Effector memory CD4-positive, alpha-beta T cell (primary cell): ENCODE data around the gene AHI1.

Experiments used
- DNase-seq, 3 donors: peaks; one replicate each; pipeline ENCODE4 v3.0.0-alpha.2; 2020
- H3K27ac ChIP-seq: 2 replicates; pipeline ENCODE4 v1.7.0; 2013; ENCODE audit warnings: mild to moderate bottlenecking, low read length, moderate library complexity; ENCODE audit not compliant: insufficient read depth, poor library complexity, severe bottlenecking
- H3K27me3 ChIP-seq: replicated peaks from 2 replicates; pipeline ENCODE4 v1.7.0; 2013; ENCODE audit warnings: mild to moderate bottlenecking, low read length; ENCODE audit not compliant: insufficient read depth, control insufficient read depth, poor library complexity, severe bottlenecking
- H3K36me3 ChIP-seq: 2 replicates; pipeline ENCODE4 v1.7.0; 2013; ENCODE audit warnings: mild to moderate bottlenecking, low read length, moderate library complexity; ENCODE audit not compliant: control insufficient read depth, insufficient read depth
- H3K4me1 ChIP-seq: 2 replicates; pipeline ENCODE4 v1.7.0; 2013; ENCODE audit warnings: low read length, mild to moderate bottlenecking; ENCODE audit not compliant: control insufficient read depth, insufficient read depth, poor library complexity, severe bottlenecking
- H3K4me3 ChIP-seq: 2 replicates; pipeline ENCODE4 v1.7.0; 2013; ENCODE audit warnings: low read length, low read depth, mild to moderate bottlenecking; ENCODE audit not compliant: insufficient read depth, poor library complexity, severe bottlenecking
- H3K9me3 ChIP-seq: 2 replicates; pipeline ENCODE4 v1.7.0; 2013; ENCODE audit warnings: mild to moderate bottlenecking, low read length, moderate library complexity; ENCODE audit not compliant: control insufficient read depth

Gene AHI1

DNA sequence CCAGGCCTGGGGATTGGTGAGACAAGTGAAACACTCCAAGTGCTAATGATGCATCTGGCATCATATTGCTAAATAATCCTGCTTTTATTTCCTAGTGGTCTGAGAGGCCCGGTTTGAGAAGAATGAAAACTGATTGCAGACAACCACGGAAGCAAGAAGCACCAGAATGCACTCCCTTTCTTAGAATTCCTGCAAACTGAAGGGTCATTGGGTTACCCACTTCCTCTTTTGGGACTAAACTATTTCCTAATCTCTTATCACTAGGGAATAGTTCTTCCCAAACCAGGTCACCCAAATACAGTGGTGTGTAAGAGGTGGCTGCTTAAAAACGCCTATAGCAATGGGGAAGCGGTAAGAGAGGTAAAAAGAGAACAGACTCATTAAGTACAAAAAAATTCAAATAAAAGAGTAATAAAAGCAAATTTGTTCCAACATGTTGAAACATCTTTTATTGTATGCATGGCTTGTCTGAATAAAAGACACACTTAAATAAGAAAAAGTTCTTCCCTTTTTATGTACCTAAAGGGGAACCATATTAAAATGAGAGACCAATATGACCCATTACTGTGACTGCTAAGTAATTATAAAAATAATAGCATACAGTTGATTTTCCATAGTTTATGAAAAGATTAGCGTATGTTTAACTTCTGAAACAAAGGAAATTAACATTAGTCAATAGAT, 190.7 kb downstream of the AHI1 start:
- DNase-seq, result no peak
- H3K9me3 ChIP-seq, result no peaks in the 10 kb centered on the region
- no peaks in the 10 kb centered on the region for H3K27me3 ChIP-seq
- H3K4me1 ChIP-seq, result no peaks in the 10 kb centered on the region
- no peaks in the 10 kb centered on the region for H3K36me3 ChIP-seq
- H3K4me3 ChIP-seq, result no peak overlapping the region
- H3K27ac ChIP-seq, result no peak overlapping the region

DNA sequence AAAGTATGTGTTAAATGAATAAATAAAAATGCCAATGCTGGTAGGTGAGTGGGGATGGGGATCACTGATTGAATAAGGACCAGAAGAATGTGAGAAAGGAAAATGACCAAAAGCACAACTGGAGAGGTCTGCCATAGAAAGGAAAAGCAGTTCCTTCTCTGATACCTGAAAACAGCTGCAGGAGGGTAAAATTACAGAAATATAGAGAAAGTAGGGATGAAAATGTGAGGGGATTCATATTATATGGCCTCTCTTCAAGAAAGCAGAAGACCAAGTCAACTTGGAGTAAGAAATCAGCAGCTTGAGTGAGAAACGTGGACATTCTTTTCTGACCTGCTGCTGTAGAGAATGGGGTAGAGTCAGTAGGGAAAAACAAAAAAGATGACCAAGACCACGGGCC, 191.4 kb downstream of the AHI1 start:
- Histone ChIP-seq H3K4me1 (no peaks in the 10 kb centered on the region), H3K9me3 (no peaks in the 10 kb centered on the region), H3K4me3 (no peak overlapping the region), H3K27me3 (no peaks in the 10 kb centered on the region), H3K27ac (no peak overlapping the region), H3K36me3 (no peaks in the 10 kb centered on the region)
- no peak for DNase-seq

DNA sequence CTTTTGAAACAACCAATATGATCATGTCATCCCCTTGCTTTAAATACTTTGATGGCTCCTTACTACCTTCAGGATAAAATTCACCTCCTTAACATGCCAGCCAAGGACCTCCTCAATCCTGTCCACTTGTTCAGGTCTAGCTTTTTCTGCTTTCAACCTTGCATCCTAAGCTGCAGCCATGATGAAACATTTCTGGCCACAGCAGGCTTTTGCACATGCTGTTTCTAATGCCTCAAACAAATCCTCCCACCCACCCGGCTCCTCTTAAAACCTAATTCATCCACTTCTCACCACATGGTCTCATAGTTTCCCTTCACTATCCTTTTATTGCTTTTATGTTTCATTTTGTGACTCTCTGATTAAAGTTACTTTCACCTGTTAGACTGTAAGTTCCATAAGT, 191.9 kb downstream of the AHI1 start:
- H3K27me3 ChIP-seq, result no peaks in the 10 kb centered on the region
- H3K36me3 ChIP-seq, result no peaks in the 10 kb centered on the region
- no peaks in the 10 kb centered on the region for H3K4me1 ChIP-seq
- no peak overlapping the region for H3K27ac ChIP-seq
- H3K9me3 ChIP-seq, result no peaks in the 10 kb centered on the region
- no peak overlapping the region for H3K4me3 ChIP-seq
- no peak for DNase-seq

DNA sequence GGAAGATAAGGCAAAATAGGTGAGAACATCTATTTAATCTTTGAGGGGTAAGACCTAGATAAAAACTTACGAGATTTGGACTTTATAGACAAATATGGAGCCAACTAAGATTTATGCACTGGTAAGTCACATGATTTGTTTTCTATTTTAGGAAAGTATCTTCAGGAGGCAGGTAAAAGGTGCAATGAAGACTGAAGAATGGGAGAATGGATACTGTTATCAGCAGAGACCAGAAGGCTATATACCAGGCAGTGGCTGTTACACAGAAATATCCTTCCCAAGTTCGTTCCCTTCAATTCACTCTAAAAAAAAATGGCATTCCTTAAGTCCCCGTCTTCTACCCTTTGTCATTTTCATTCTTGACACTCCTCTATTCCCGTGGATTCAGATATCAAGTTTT, 192.7 kb downstream of the AHI1 start:
- H3K36me3 ChIP-seq, result no peaks in the 10 kb centered on the region
- DNase-seq, result no peak
- H3K4me1 ChIP-seq, result no peaks in the 10 kb centered on the region
- no peaks in the 10 kb centered on the region for H3K9me3 ChIP-seq
- H3K27me3 ChIP-seq, result no peaks in the 10 kb centered on the region
- no peak overlapping the region for H3K27ac ChIP-seq
- no peak overlapping the region for H3K4me3 ChIP-seq

DNA sequence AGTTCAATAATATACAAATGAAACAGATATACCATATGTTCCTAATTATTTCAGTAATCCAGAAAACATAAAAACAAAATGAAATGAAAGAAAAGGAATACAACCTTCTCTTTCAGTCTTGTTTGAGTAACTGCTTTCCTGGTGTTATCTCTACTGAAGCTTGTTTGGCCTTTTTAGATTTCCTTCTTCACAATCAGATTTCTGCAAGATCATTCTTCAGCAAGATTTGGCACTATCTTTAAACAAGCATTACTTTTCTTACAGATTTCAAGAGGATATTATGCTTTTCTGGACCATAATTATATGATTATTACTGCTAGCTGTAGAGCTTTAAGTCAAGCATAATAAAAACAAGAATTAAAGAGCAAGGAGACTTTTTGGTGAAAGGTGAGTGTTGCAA, 196.2 kb downstream of the AHI1 start:
- DNase-seq, result no peak
- no peaks in the 10 kb centered on the region for H3K4me1 ChIP-seq
- H3K27ac ChIP-seq, result no peak overlapping the region
- no peak overlapping the region for H3K4me3 ChIP-seq
- no peaks in the 10 kb centered on the region for H3K36me3 ChIP-seq
- H3K9me3 ChIP-seq, result no peaks in the 10 kb centered on the region
- no peaks in the 10 kb centered on the region for H3K27me3 ChIP-seq

DNA sequence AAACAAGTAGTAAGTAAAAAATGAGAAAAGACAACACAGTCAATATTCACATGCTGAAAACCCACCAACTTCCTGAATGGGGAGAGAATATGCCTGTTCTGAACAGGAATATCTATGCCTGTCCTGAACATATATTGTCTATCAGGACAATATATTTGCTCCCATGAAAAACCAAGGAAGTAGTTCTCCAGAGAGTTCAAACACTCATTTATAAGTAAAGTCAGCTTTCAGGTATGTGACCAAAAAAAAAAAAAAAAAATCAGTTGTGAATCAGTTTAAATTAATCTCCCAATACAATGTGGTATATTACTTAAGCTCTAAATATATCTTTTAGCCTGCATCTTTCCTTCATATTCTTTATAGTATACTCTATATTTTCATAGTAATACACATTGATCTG, 197.0 kb downstream of the AHI1 start:
- Histone ChIP-seq H3K27me3 (no peaks in the 10 kb centered on the region), H3K4me3 (no peak overlapping the region), H3K27ac (no peak overlapping the region), H3K36me3 (no peaks in the 10 kb centered on the region), H3K4me1 (no peaks in the 10 kb centered on the region), H3K9me3 (no peaks in the 10 kb centered on the region)
- no peak for DNase-seq

DNA sequence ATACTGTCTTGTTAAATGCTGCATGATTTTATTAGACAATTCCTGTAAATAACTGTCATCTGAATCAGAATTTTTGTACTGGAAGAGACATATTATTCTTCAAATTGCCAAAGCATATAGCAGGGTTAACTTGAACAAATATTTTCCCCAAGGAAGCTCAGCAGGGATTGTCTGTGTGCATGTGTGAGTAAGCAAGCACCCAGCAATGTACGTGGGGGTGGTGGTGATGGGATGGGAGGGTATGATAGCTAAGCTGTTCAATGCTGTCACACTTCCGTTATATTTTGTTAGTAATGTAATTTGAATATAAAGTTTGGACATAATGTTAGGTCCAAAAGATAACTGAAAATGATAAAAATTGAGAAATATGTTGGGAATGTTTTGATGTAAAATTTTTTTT, 198.3 kb downstream of the AHI1 start:
- no peak overlapping the region for H3K4me3 ChIP-seq
- no peaks in the 10 kb centered on the region for H3K9me3 ChIP-seq
- no peak for DNase-seq
- H3K27me3 ChIP-seq, result no peaks in the 10 kb centered on the region
- no peaks in the 10 kb centered on the region for H3K4me1 ChIP-seq
- no peak overlapping the region for H3K27ac ChIP-seq
- no peaks in the 10 kb centered on the region for H3K36me3 ChIP-seq

DNA sequence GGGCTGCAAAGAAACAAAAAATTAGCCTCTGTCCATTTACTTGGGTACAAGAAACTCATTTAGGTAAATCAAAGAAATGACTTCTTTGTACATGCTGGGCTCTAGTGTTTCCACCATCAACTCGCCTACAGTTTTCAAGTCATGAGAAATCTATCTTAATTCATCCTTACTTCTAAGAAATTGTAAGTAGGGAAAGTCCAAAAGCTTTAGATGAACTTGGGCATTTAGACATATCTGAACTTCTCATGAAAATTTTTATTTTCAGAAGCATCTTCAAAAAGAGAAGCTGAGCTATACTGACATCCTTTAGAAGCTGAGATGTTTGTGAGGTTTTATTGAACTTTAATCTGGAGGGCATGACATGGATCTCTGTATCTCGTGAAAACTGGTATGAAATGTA, 199.1 kb downstream of the AHI1 start:
- Histone ChIP-seq H3K27ac (no peak overlapping the region), H3K36me3 (no peaks in the 10 kb centered on the region), H3K4me1 (no peaks in the 10 kb centered on the region), H3K27me3 (no peaks in the 10 kb centered on the region), H3K9me3 (no peaks in the 10 kb centered on the region), H3K4me3 (no peak overlapping the region)
- no peak for DNase-seq

DNA sequence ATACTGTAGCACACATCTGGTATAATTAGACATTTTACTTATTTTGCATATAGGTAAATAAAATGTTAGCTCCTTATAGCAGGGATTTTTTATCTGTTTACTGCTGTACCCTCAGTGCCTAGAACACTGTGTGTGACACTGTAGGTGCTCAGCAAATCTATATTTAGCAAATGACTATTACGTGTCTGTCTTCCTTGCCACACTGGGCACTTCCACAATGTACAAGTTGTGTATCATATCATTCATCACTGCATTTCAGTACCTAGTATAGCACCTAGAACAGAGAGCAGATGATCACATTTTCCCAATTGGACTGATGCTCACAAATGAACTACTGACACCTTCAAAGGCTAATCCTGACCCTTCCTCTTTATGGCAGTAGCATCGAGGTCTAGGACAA, 200.8 kb downstream of the AHI1 start:
- Histone ChIP-seq H3K4me3 (no peak overlapping the region), H3K27ac (no peak overlapping the region), H3K9me3 (no peaks in the 10 kb centered on the region), H3K27me3 (no peaks in the 10 kb centered on the region), H3K36me3 (no peaks in the 10 kb centered on the region), H3K4me1 (no peaks in the 10 kb centered on the region)
- DNase-seq, result no peak

DNA sequence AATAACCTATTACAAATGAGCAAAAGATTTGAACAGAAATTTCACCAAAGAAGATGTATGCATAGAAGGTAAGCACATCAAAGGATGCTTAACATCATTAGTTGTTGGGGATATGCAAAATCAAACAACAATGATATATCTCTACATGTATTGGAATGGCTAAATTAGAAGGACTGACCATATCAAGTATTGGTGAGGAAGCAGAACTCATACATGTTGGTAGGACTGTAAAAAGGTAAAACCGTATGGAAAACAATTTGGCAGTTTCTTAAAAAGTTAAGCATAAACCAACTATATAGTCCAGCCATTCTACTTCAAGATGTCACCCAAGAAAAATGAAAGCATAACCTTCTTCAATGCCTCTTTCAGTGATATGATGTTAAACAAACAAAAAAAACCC, 202.5 kb downstream of the AHI1 start:
- no peaks in the 10 kb centered on the region for H3K27me3 ChIP-seq
- H3K4me1 ChIP-seq, result no peaks in the 10 kb centered on the region
- no peak for DNase-seq
- no peaks in the 10 kb centered on the region for H3K36me3 ChIP-seq
- H3K9me3 ChIP-seq, result no peaks in the 10 kb centered on the region
- no peak overlapping the region for H3K27ac ChIP-seq
- no peak overlapping the region for H3K4me3 ChIP-seq
